Adrenal gland (tissue), 12 donors: ENCODE data around the gene KDM4C. TPM values are rescaled to one million over a fixed set of nuclear protein-coding genes. Genes with fewer than 3 reads are reported as not detected.

Experiments used
- DNase-seq, 7 donors: peaks; one replicate each; pipeline ENCODE4 v3.0.0-alpha.2; 2019 to 2020
- H3K27ac ChIP-seq, 5 donors: fragments of 200-600 bp; sonication (generic) in 4 of 5; 1 replicate in 3 of 5; 2 replicates in 2 of 5; pipeline versions ENCODE4 v1.5.1 to v1.8.0; 2016 to 2020; ENCODE audit warnings: mild to moderate bottlenecking in 1 of 5
- H3K27me3 ChIP-seq: fragments of 200-600 bp; 2 replicates; pipeline ENCODE4 v1.8.0; 2021
- H3K36me3 ChIP-seq, 2 donors: fragments of 200-600 bp; replicated peaks in 1 of 2; 1 replicate in 1 of 2; 2 replicates in 1 of 2; pipeline versions ENCODE4 v1.5.1 to v1.8.0; 2018 to 2022
- H3K4me1 ChIP-seq, 2 donors: fragments of 200-600 bp; replicated peaks in 1 of 2; 1 replicate in 1 of 2; 2 replicates in 1 of 2; pipeline versions ENCODE4 v1.5.1 to v1.8.0; 2018 to 2021
- H3K4me3 ChIP-seq, 4 donors: fragments of 200-600 bp; sonication (generic) in 3 of 4; one replicate each; pipeline ENCODE4 v1.5.1; 2016 to 2018
- H3K9me3 ChIP-seq, 3 donors: fragments of 200-600 bp; sonication (generic) in 1 of 3; replicated peaks in 1 of 3; 1 replicate in 2 of 3; 2 replicates in 1 of 3; pipeline versions ENCODE4 v1.5.1 to v1.8.0; 2016 to 2021
- CTCF ChIP-seq, 6 experiments: fragments of 450-650 bp in 4 of 6; fragments of 200-600 bp in 2 of 6; sonication (generic) in 1 of 6; IDR thresholded peaks; 1 replicate in 5 of 6; 2 replicates in 1 of 6; pipeline versions ENCODE4 v1.5.1 to v1.8.0; 2016 to 2021; ENCODE audit warnings: antibody characterized with exemption in 6 of 6, mild to moderate bottlenecking in 2 of 6, moderate library complexity in 1 of 6
- POLR2A ChIP-seq, 2 donors: fragments of 450-650 bp; IDR thresholded peaks; one replicate each; pipeline ENCODE4 v1.6.1; 2017; ENCODE audit warnings: antibody characterized with exemption in 2 of 2, mild to moderate bottlenecking in 2 of 2, moderate library complexity in 1 of 2
- whole genome bisulfite sequencing, 4 donors: extraction: QIAGEN DNeasy Blood & Tissue Kit in 2 of 4; methylation state at CpG; one replicate each; pipeline versions ENCODE4 v1.1.5 to v1.1.7; 2013 to 2017; 5-methylcytosine and 5-hydroxymethylcytosine counted together
- intact Hi-C, 2 donors: fragments of 100-400 bp; cut with DNase I; formaldehyde crosslinking; loops; one replicate each; pipeline versions ENCODE4 v1.14.1 to v1.15.0; 2022 to 2023
- polyA plus RNA-seq, 3 donors: library from polyadenylated mRNA; stranded (reverse); fragments of 200-250 nt in 2 of 3; fragments of 350-450 nt in 1 of 3; fragmentation: Illumina TruSeq in 1 of 3; extraction: RNeasy Lipid Tissue Mini Kit (QIAGEN cat#74804) in 1 of 3; gene quantifications; one replicate each; pipeline ENCODE4 v1.2.3, GENCODE V29; 2013 to 2014
- total RNA-seq, 9 donors: library from RNA; depleted of rRNA in 4 of 9; stranded (reverse); fragments of >200 nt in 4 of 9; fragments of 120-200 nt in 1 of 9; fragmentation: NEBNext Ultra II Directional in 1 of 9; extraction: Animal tissue kit (Norgen Biotek cat#: 25700) in 1 of 9; gene quantifications; one replicate each; pipeline versions ENCODE4 v1.1.0 to v1.2.4, GENCODE V29; 2013 to 2023
- donor health status: healthy with polysubstance abuse.
- donor health status: Bipolar disorder and iron deficiency.
- donor health status: DM: yes; HTN: yes; CAD: no.
- donor health status: DM: no; HTN: no; CAD: no.
- donor health status: DM: no; HTN: no; CAD: no.
- donor health status: DM: yes; HTN: yes; CAD: no.

KDM4C gene
- total and polyA plus RNA-seq, 12 donors, result 7.9 to 33.4 (median 23.3) TPM

GRCh38 chr9:7163932-7164331, 406.2 kb downstream of the KDM4C start:
- intact Hi-C loops, result no loop called here
- TF ChIP-seq POLR2A (IDR thresholded peaks at IDR 0.05) (no peak), CTCF (IDR thresholded peaks at IDR 0.05) (no peak)
- Histone ChIP-seq H3K4me3 (no peak overlapping the region), H3K27me3 (no peaks in the 10 kb centered on the region), H3K27ac (no peak overlapping the region), H3K36me3 (peaks cover 0 to 10% of the 10 kb centered on the region in 2 donors), H3K4me1 (no peaks in the 10 kb centered on the region), H3K9me3 (no peaks in the 10 kb centered on the region)
- WGBS, 4 donors, result 0 to 43% (median 20%) methylated on average over 1 of the region's 1 CpG
- no peak for DNase-seq

DNA sequence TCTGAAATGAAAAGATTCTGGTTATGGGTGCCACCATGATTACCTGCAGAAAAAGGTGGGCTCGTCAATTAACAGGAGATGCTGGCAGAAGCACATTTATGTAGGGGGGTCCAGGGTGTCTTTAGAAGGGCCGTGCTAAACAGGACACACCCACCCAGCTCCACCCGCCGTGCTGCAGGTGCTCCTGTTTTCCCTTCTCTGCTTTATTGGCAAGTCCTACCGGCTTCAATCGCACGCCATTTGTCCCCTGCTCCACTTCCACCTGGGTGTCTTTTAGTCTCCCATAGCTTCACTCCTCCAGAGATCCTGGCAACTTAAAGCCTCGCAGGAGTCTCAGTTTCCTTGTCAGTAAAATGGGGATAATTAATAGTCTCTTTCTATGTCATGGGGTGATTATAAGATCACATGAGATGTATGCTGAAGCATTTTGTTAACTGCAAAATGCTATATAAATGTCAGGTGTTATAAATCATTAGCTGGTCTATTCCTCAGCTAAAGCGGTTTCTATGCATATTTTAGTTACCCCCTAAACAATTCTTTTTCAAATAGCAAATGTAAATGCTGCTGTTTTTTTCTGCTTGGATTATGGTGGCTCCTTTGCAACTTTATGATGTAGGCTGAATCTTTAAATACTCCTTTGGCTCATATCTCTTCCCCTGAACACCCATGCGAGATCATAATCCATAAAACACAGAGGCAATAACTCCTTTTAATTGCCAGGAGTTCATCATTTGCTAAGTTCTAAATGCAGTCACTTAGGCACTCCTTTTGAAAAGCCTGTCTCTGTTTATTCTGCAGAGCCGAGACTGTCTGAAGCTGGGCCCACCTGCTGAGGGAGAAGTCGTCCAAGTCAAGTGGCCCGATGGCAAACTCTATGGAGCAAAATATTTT, 406.9 kb downstream of the KDM4C start:
- no peak for DNase-seq
- Histone ChIP-seq H3K27me3 (no peaks in the 10 kb centered on the region), H3K27ac (no peak overlapping the region), H3K36me3 (peaks cover 0 to 10% of the 10 kb centered on the region in 2 donors), H3K9me3 (no peaks in the 10 kb centered on the region), H3K4me3 (no peak overlapping the region), H3K4me1 (no peaks in the 10 kb centered on the region)
- WGBS, 4 donors, result 79 to 87% (median 84%) methylated on average over 12 to 13 of the region's 13 CpGs
- TF ChIP-seq POLR2A (IDR thresholded peaks at IDR 0.05), result no peak
- TF ChIP-seq CTCF (IDR thresholded peaks at IDR 0.05), result no peak
- intact Hi-C loops, result no loop called here

GRCh38 chr9:7165331-7165975, 407.7 kb downstream of the KDM4C start:
- H3K4me1 ChIP-seq, result no peaks in the 10 kb centered on the region
- TF ChIP-seq CTCF (IDR thresholded peaks at IDR 0.05) (no peak), POLR2A (IDR thresholded peaks at IDR 0.05) (no peak)
- H3K27ac ChIP-seq, result no peak overlapping the region
- intact Hi-C loops, result no loop called here
- WGBS, 4 donors, result 83 to 90% (median 89%) methylated on average over 7 of the region's 7 CpGs
- no peaks in the 10 kb centered on the region for H3K27me3 ChIP-seq
- no peaks in the 10 kb centered on the region for H3K9me3 ChIP-seq
- peaks cover 0 to 10% of the 10 kb centered on the region in 2 donors for H3K36me3 ChIP-seq
- no peak for DNase-seq
- no peak overlapping the region for H3K4me3 ChIP-seq

DNA sequence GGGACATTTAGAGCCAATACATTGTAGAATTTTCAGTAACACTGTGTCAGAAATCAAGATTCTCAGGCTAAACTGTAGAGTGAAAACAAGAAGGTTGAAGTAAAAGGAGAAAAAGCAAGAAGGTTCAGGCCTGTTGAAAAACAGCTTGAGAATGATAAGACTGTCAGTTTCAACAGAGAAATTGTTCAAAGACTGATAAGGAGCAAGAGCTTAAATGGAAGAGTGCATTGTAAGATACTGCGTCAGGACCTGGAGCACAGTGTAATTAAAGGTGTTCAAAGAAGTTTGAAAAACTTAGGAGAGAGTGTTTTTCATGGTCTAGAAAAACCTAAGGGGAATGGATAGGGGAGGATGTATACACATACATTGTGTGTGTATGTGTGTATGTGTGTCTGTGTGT, 408.3 kb downstream of the KDM4C start:
- Histone ChIP-seq H3K36me3 (peaks cover 0 to 10% of the 10 kb centered on the region in 2 donors), H3K27ac (no peak overlapping the region), H3K4me3 (no peak overlapping the region), H3K4me1 (no peaks in the 10 kb centered on the region), H3K9me3 (no peaks in the 10 kb centered on the region), H3K27me3 (no peaks in the 10 kb centered on the region)
- WGBS, 4 donors, result 89 to 100% (median 93%) methylated on average over 1 of the region's 1 CpG
- TF ChIP-seq CTCF (IDR thresholded peaks at IDR 0.05) (no peak), POLR2A (IDR thresholded peaks at IDR 0.05) (no peak)
- no peak for DNase-seq
- intact Hi-C loops, result no loop called here
